GM12892 (cell line): ENCODE results near the gene ZNF365.

ENCODE experiments used
- POLR2A ChIP-seq: IDR thresholded peaks from 2 replicates; pipeline ENCODE4 v1.6.1; 2011; ENCODE audit warnings: low read depth, low read length, control low read depth
- POLR2AphosphoS5 ChIP-seq: IDR thresholded peaks from 2 replicates; pipeline ENCODE4 v1.6.1; 2011; ENCODE audit warnings: low read depth, low read length, control low read depth

DNA sequence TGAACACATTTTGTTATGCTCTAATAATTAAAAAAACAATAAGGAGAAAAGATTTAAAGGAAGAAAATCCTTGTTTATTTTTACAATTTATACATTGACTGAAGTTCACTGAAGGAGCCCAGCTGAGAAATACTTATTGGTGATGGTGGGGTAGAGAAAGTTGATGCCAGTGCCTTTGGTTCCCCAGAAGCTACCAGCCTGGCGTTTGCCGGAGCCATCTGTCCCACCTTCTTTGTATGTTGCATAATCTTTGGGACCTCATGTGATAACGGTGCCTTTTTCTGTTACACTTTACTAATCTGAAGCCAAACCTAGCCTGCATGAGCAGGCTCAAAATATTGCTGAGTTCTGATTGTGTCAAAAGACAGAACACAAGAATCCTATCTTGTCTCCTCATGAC is 22.7 kb downstream of the ZNF365 start:
- TF ChIP-seq POLR2AphosphoS5 (no peak), POLR2A (no peak)
